HL-60 (cell line): Measurements from ENCODE around the gene KRT77.

Experiments used
- DNase-seq, 2 experiments: peaks; one replicate each; pipeline ENCODE4 v3.0.0-alpha.2; 2010 to 2020; ENCODE audit warnings: low read depth in 1 of 2, low spot score in 1 of 2
- H3K27ac ChIP-seq: fragments of 250-450 bp; sonication (Bioruptor Pico); replicated peaks from 2 replicates; pipeline ENCODE4 v1.5.1; 2020; ENCODE audit warnings: mild to moderate bottlenecking, moderate library complexity
- H3K27me3 ChIP-seq: fragments of 250-450 bp; sonication (Bioruptor Pico); 2 replicates; pipeline ENCODE4 v1.5.1; 2021; ENCODE audit warnings: mild to moderate bottlenecking, moderate library complexity; ENCODE audit not compliant: insufficient read depth, poor library complexity, severe bottlenecking
- H3K4me3 ChIP-seq: replicated peaks from 2 replicates; pipeline ENCODE4 v1.5.1; 2011; ENCODE audit warnings: mild to moderate bottlenecking, control low read depth, low read length; ENCODE audit not compliant: insufficient read depth
- CTCF ChIP-seq: IDR thresholded peaks from one replicate; pipeline ENCODE4 v1.5.1; 2011; ENCODE audit warnings: low read length, control low read depth, inconsistent platforms; ENCODE audit not compliant: insufficient read depth
- GABPA ChIP-seq: IDR thresholded peaks from 2 replicates; pipeline ENCODE4 v1.6.1; 2012; ENCODE audit warnings: low read depth
- POLR2AphosphoS5 ChIP-seq: IDR thresholded peaks from 2 replicates; pipeline ENCODE4 v1.6.1; 2012; ENCODE audit warnings: low read depth
- REST ChIP-seq: IDR thresholded peaks from 2 replicates; pipeline ENCODE4 v1.6.1; 2012; ENCODE audit warnings: low read depth; ENCODE audit not compliant: insufficient replicate concordance
- SPI1 ChIP-seq: IDR thresholded peaks from 2 replicates; pipeline ENCODE4 v1.6.1; 2012; ENCODE audit warnings: low read depth, mild to moderate bottlenecking, borderline replicate concordance

The KRT77 gene

GRCh38 chr12:52658196-52658595 is 45.1 kb downstream of the KRT77 start:
- DNase-seq: no peak
- no peaks in the 10 kb centered on the region for H3K27me3 ChIP-seq
- no peak for TF ChIP-seq GABPA
- TF ChIP-seq POLR2AphosphoS5: no peak
- TF ChIP-seq CTCF: no peak
- no peak for TF ChIP-seq SPI1
- no peak for TF ChIP-seq REST
- no peak overlapping the region for H3K27ac ChIP-seq
- no peak overlapping the region for H3K4me3 ChIP-seq

GRCh38 chr12:52657250-52657902 is 45.9 kb downstream of the KRT77 start:
- DNase-seq: no peak
- Histone ChIP-seq H3K27ac (no peak overlapping the region), H3K27me3 (no peaks in the 10 kb centered on the region), H3K4me3 (no peak overlapping the region)
- TF ChIP-seq SPI1: no peak
- no peak for TF ChIP-seq CTCF
- no peak for TF ChIP-seq POLR2AphosphoS5
- TF ChIP-seq GABPA: no peak
- no peak for TF ChIP-seq REST

GRCh38 chr12:52656616-52657015 is 46.7 kb downstream of the KRT77 start:
- Histone ChIP-seq H3K4me3 (no peak overlapping the region), H3K27me3 (no peaks in the 10 kb centered on the region), H3K27ac (no peak overlapping the region)
- TF ChIP-seq POLR2AphosphoS5: no peak
- TF ChIP-seq CTCF: no peak
- DNase-seq: no peak

GRCh38 chr12:52655720-52656124 is 47.6 kb downstream of the KRT77 start:
- no peak overlapping the region for H3K27ac ChIP-seq
- no peak for TF ChIP-seq REST
- TF ChIP-seq GABPA: no peak
- no peak for TF ChIP-seq CTCF
- no peak for TF ChIP-seq POLR2AphosphoS5
- no peak for TF ChIP-seq SPI1
- no peak for DNase-seq
- no peak overlapping the region for H3K4me3 ChIP-seq
- no peaks in the 10 kb centered on the region for H3K27me3 ChIP-seq
